H1 (cell line): ENCODE results near the gene PRRC2C. TPM values are rescaled to one million over a fixed set of nuclear protein-coding genes. Genes with fewer than 3 reads are reported as not detected.

Experiments
- CTCF ChIA-PET: fragments of 300-600 bp; sonication (Branson Sonifier 250); formaldehyde crosslinking; loops from one replicate; lab custom pipeline; 2021; ENCODE audit not compliant: partially characterized antibody; lab: Charles Lee
- POLR2A ChIA-PET: fragments of 300-600 bp; sonication (Branson Sonifier 250); formaldehyde crosslinking; loops from one replicate; lab custom pipeline; 2021; ENCODE audit warnings: inconsistent platforms; ENCODE audit not compliant: partially characterized antibody; lab: Charles Lee
- DNase-seq, 2 experiments: peaks; one replicate each; pipeline versions ENCODE4 v3.0.0 to v3.0.0-alpha.2; 2010 to 2022; ENCODE audit warnings: low spot score in 2 of 2, low read depth in 1 of 2, mixed read lengths in 1 of 2
- FAIRE-seq: peaks from 2 replicates; lab custom pipeline; 2011; peaks lifted over from hg19 to GRCh38; lab: Jason Lieb, UNC
- H2AFZ ChIP-seq: 2 replicates; pipeline ENCODE4 v1.8.1; 2012; ENCODE audit warnings: low read length, inconsistent platforms
- H2AK5ac ChIP-seq: 2 replicates; pipeline ENCODE4 v1.6.1; 2013; ENCODE audit warnings: low read depth, low read length
- H2BK120ac ChIP-seq: replicated peaks from 2 replicates; pipeline ENCODE3; 2013; ENCODE audit warnings: low read depth, low read length, inconsistent platforms
- H2BK12ac ChIP-seq: 2 replicates; pipeline ENCODE4 v1.6.1; 2013; ENCODE audit warnings: low read depth, low read length
- H2BK15ac ChIP-seq: 2 replicates; pipeline ENCODE4 v1.6.1; 2013; ENCODE audit warnings: low read length
- H2BK20ac ChIP-seq: 2 replicates; pipeline ENCODE4 v1.6.1; 2013; ENCODE audit warnings: low read length
- H2BK5ac ChIP-seq: 2 replicates; pipeline ENCODE4 v1.6.1; 2013; ENCODE audit warnings: low read depth, low read length
- H3K14ac ChIP-seq: 2 replicates; pipeline ENCODE4 v1.6.1; 2013; ENCODE audit warnings: inconsistent platforms; ENCODE audit not compliant: insufficient read length
- H3K18ac ChIP-seq: 2 replicates; pipeline ENCODE4 v1.6.1; 2013; ENCODE audit warnings: low read length; ENCODE audit errors: extremely low read depth
- H3K23ac ChIP-seq: 2 replicates; pipeline ENCODE4 v1.6.1; 2013; ENCODE audit warnings: inconsistent platforms; ENCODE audit not compliant: insufficient read length
- H3K23me2 ChIP-seq: 2 replicates; pipeline ENCODE4 v1.6.1; 2013; ENCODE audit warnings: low read depth, low read length
- H3K27ac ChIP-seq: 2 replicates; pipeline ENCODE4 v1.6.1; 2011; ENCODE audit warnings: low read depth, low read length, inconsistent platforms
- H3K27me3 ChIP-seq, 4 experiments: replicated peaks in 1 of 4; 1 replicate in 1 of 4; 2 replicates in 3 of 4; pipeline versions ENCODE4 v1.6.1 to v1.8.1; 2011 to 2013; ENCODE audit warnings: low read length in 3 of 4, mild to moderate bottlenecking in 3 of 4, inconsistent platforms in 2 of 4, mixed read lengths in 2 of 4, moderate library complexity in 1 of 4; ENCODE audit not compliant: control insufficient read depth in 3 of 4, insufficient read depth in 3 of 4; ENCODE audit errors: extremely low read depth in 1 of 4
- H3K36me3 ChIP-seq, 4 experiments: 2 replicates each; pipeline versions ENCODE4 v1.6.1 to v1.8.1; 2011 to 2013; ENCODE audit warnings: mild to moderate bottlenecking in 4 of 4, low read length in 3 of 4, moderate library complexity in 2 of 4, control low read depth in 1 of 4, inconsistent platforms in 1 of 4; ENCODE audit not compliant: insufficient read depth in 4 of 4, control insufficient read depth in 2 of 4
- H3K4ac ChIP-seq: replicated peaks from 2 replicates; pipeline ENCODE3; 2013; ENCODE audit warnings: low read length, low read depth, mixed read lengths, inconsistent platforms; ENCODE audit not compliant: insufficient read length
- H3K4me1 ChIP-seq, 4 experiments: replicated peaks in 1 of 4; 1 replicate in 1 of 4; 2 replicates in 3 of 4; pipeline versions ENCODE4 v1.6.1 to v1.8.1; 2011 to 2013; ENCODE audit warnings: low read length in 3 of 4, inconsistent platforms in 2 of 4, mixed read lengths in 1 of 4; ENCODE audit not compliant: insufficient read depth in 4 of 4, control insufficient read depth in 3 of 4
- H3K4me2 ChIP-seq, 2 experiments: 2 replicates each; pipeline versions ENCODE4 v1.6.1 to v1.8.1; 2011 to 2013; ENCODE audit warnings: low read depth in 2 of 2, low read length in 2 of 2, control low read depth in 1 of 2, inconsistent platforms in 1 of 2, mild to moderate bottlenecking in 1 of 2; ENCODE audit not compliant: insufficient read depth in 1 of 2
- H3K4me3 ChIP-seq, 4 experiments: fragments of 200-600, 300-600 bp in 1 of 4; sonication (generic), shearing (Covaris generic), sonication (Bioruptor Twin) in 1 of 4; 2 replicates each; pipeline versions ENCODE4 v1.5.1 to v1.8.1; 2011 to 2016; ENCODE audit warnings: low read length in 4 of 4, low read depth in 3 of 4, control low read depth in 2 of 4, inconsistent platforms in 2 of 4, mild to moderate bottlenecking in 2 of 4, mixed read lengths in 1 of 4, moderate library complexity in 1 of 4; ENCODE audit not compliant: insufficient read depth in 2 of 4; ENCODE audit errors: extremely low read depth in 1 of 4
- H3K56ac ChIP-seq: replicated peaks from 2 replicates; pipeline ENCODE3; 2013; ENCODE audit warnings: low read depth, mild to moderate bottlenecking, mixed read lengths, low read length, inconsistent platforms; ENCODE audit not compliant: insufficient read length
- H3K79me1 ChIP-seq: 2 replicates; pipeline ENCODE4 v1.6.1; 2013; ENCODE audit warnings: low read depth, low read length, control low read depth
- H3K79me2 ChIP-seq, 2 experiments: 2 replicates each; pipeline versions ENCODE4 v1.6.1 to v1.8.1; 2012 to 2013; ENCODE audit warnings: low read length in 2 of 2, mild to moderate bottlenecking in 2 of 2, inconsistent platforms in 1 of 2; ENCODE audit not compliant: insufficient read depth in 2 of 2, control insufficient read depth in 1 of 2
- H3K9ac ChIP-seq, 4 experiments: replicated peaks in 1 of 4; 1 replicate in 1 of 4; 2 replicates in 3 of 4; pipeline versions ENCODE4 v1.6.1 to v1.8.1; 2011 to 2013; ENCODE audit warnings: low read depth in 3 of 4, low read length in 3 of 4, control low read depth in 2 of 4, mild to moderate bottlenecking in 2 of 4, moderate library complexity in 2 of 4, inconsistent platforms in 1 of 4; ENCODE audit errors: extremely low read depth in 1 of 4
- H3K9me3 ChIP-seq, 2 experiments: 2 replicates each; pipeline versions ENCODE4 v1.6.1 to v1.8.1; 2012 to 2013; ENCODE audit warnings: mild to moderate bottlenecking in 2 of 2, moderate library complexity in 2 of 2, control low read depth in 1 of 2, inconsistent platforms in 1 of 2, low read depth in 1 of 2, low read length in 1 of 2, mixed read lengths in 1 of 2; ENCODE audit not compliant: insufficient read depth in 2 of 2
- H4K20me1 ChIP-seq, 2 experiments: replicated peaks in 1 of 2; 2 replicates each; pipeline versions ENCODE3 to v1.8.1; 2011 to 2013; ENCODE audit warnings: inconsistent platforms in 2 of 2, low read length in 2 of 2, mild to moderate bottlenecking in 1 of 2; ENCODE audit not compliant: insufficient read depth in 2 of 2, control insufficient read depth in 1 of 2
- H4K5ac ChIP-seq: 2 replicates; pipeline ENCODE4 v1.6.1; 2013; ENCODE audit warnings: low read length, low read depth, mixed read lengths, inconsistent platforms; ENCODE audit not compliant: insufficient read length
- H4K8ac ChIP-seq: 2 replicates; pipeline ENCODE4 v1.8.0; 2013; ENCODE audit warnings: mild to moderate bottlenecking, moderate library complexity, low read length, inconsistent platforms; ENCODE audit not compliant: insufficient read depth; ENCODE audit errors: extremely low read depth
- H4K91ac ChIP-seq: replicated peaks from 2 replicates; pipeline ENCODE3; 2013; ENCODE audit warnings: low read length, mixed read lengths, inconsistent platforms; ENCODE audit not compliant: insufficient read length
- NRF1 ChIP-seq: IDR thresholded peaks from 2 replicates; pipeline ENCODE4 v1.6.1; 2011; ENCODE audit warnings: mild to moderate bottlenecking, low read depth, low read length, improper control_type of control experiment
- SIX5 ChIP-seq: IDR thresholded peaks from 2 replicates; pipeline ENCODE4 v1.6.1; 2011; ENCODE audit warnings: mild to moderate bottlenecking, low read depth, low read length
- WGBS, 2 experiments: shearing (Covaris generic) in 1 of 2; methylation state at CpG; one replicate each; pipeline versions ENCODE4 v1.1.6 to v1.1.7; 2013 to 2015; ENCODE audit warnings: low lambda C conversion rate in 2 of 2, mixed read lengths in 2 of 2, inconsistent platforms in 1 of 2, low coverage in 1 of 2, missing lambda C conversion rate in 1 of 2; ENCODE audit not compliant: insufficient replicate concordance in 2 of 2, insufficient coverage in 1 of 2, insufficient read length in 1 of 2; ENCODE audit errors: extremely low coverage in 1 of 2, missing lambda C conversion rate in 1 of 2; 5-methylcytosine and 5-hydroxymethylcytosine counted together
- polyA plus RNA-seq, 7 experiments: library from polyadenylated mRNA; depleted of rRNA in 3 of 7; stranded (reverse) in 5 of 7; unstranded in 2 of 7; fragments of >200 nt in 5 of 7; fragments of 200-250 nt in 2 of 7; gene quantifications; 1 replicate in 5 of 7; 2 replicates in 1 of 7; 4 replicates in 1 of 7; pipeline versions ENCODE4 v1.2.1 to v1.2.3, GENCODE V29; 2011 to 2013; ENCODE audit warnings: missing spikeins in 2 of 7, mixed read lengths in 2 of 7
- total RNA-seq: library from RNA; stranded (reverse); fragmentation: NEBNext Ultra II Directional; extraction: Animal tissue kit (Norgen Biotek cat#: 25700); gene quantifications from 2 replicates; pipeline ENCODE4 v1.2.1, GENCODE V29; 2021

Gene PRRC2C
- total and polyA plus RNA-seq, 2 of the 8 experiments (the other 6 are each of a cell fraction or from before 2014, with no cell fraction given) = 125 to 264 TPM

GRCh38 chr1:171457412-171457811 is 27.9 kb upstream of the PRRC2C start:
- Histone ChIP-seq H3K9me3 (no peaks in the 10 kb centered on the region), H3K36me3 (no peaks in the 10 kb centered on the region), H3K27me3 (no peaks in the 10 kb centered on the region), H3K4me1 (no peaks in the 10 kb centered on the region), H3K9ac (no peak overlapping the region), H2AFZ (peak overlapping the region; percentile 4; the same call in 1 of the 2 replicates), H3K79me1 (no peaks in the 10 kb centered on the region), H3K4me3 (no peak overlapping the region), H4K91ac (no peak overlapping the region), H2BK5ac (no peak overlapping the region), H3K4me2 (no peak overlapping the region), H2BK15ac (no peak overlapping the region), H3K23ac (no peak overlapping the region), H2BK120ac (no peak overlapping the region), H3K56ac (no peak overlapping the region), H3K79me2 (no peaks in the 10 kb centered on the region), H4K20me1 (no peaks in the 10 kb centered on the region), H4K5ac (no peak overlapping the region), H3K27ac (no peak overlapping the region), H3K23me2 (no peaks in the 10 kb centered on the region), H3K4ac (no peak overlapping the region), H3K14ac (no peak overlapping the region), H2AK5ac (no peak overlapping the region), H4K8ac (no peak overlapping the region), H2BK20ac (no peak overlapping the region), H3K18ac (no peak overlapping the region), H2BK12ac (no peak overlapping the region)
- DNase-seq = no peak
- WGBS, 2 experiments = 80% methylated on average over 2 of the region's 2 CpGs; no CpG with 5 or more reads in 1 of the 2 experiments
- ChIA-PET CTCF (interaction anchor here (0.6 kb wide), 1 partner anchor 98 kb away, joined by 3 read pairs; no protein-coding TSS in a partner anchor), POLR2A (no interaction called here)
- FAIRE-seq = no peak
- TF ChIP-seq NRF1 (no peak), SIX5 (no peak)
